Breast epithelium (tissue), 4 donors: ENCODE results near the gene PCDHA1. TPM values are rescaled to one million over a fixed set of nuclear protein-coding genes. Genes with fewer than 3 reads are reported as not detected.
"Not testable (repeated sequence)": the region's sequence is repeated elsewhere in the genome, so short reads cannot be mapped to it uniquely, and the experiment has no call there.

Experiments
- DNase-seq, 2 donors: peaks; one replicate each; pipeline ENCODE4 v3.0.0-alpha.2; 2019; ENCODE audit warnings: low spot score in 2 of 2
- H3K27ac ChIP-seq, 2 donors: fragments of 200-600 bp; sonication (generic) in 1 of 2; one replicate each; pipeline ENCODE4 v1.5.1; 2016 to 2019; ENCODE audit warnings: mild to moderate bottlenecking in 1 of 2
- H3K27me3 ChIP-seq, 2 donors: fragments of 200-600 bp; sonication (generic) in 1 of 2; one replicate each; pipeline versions ENCODE4 v1.5.1 to v1.6.0; 2017 to 2019; ENCODE audit warnings: control low read depth in 1 of 2, mild to moderate bottlenecking in 1 of 2
- H3K36me3 ChIP-seq: fragments of 200-600 bp; one replicate; pipeline ENCODE4 v1.5.1; 2019
- H3K4me1 ChIP-seq, 2 donors: fragments of 200-600 bp; sonication (generic); one replicate each; pipeline ENCODE4 v1.5.1; 2016 to 2019; ENCODE audit warnings: control low read depth in 1 of 2
- H3K4me3 ChIP-seq, 3 donors: fragments of 200-600 bp; sonication (generic); 1 replicate in 2 of 3; 2 replicates in 1 of 3; pipeline ENCODE4 v1.5.1; 2016 to 2019; ENCODE audit warnings: mild to moderate bottlenecking in 3 of 3, moderate library complexity in 2 of 3
- H3K9me3 ChIP-seq, 2 donors: fragments of 200-600 bp; sonication (generic) in 1 of 2; one replicate each; pipeline ENCODE4 v1.5.1; 2016 to 2019; ENCODE audit warnings: control low read depth in 1 of 2
- POLR2A ChIP-seq: fragments of 450-650 bp; IDR thresholded peaks from one replicate; pipeline ENCODE4 v1.6.1; 2016; ENCODE audit warnings: antibody characterized with exemption, mild to moderate bottlenecking, moderate library complexity
- POLR2AphosphoS5 ChIP-seq, 3 donors: sonication (generic); formaldehyde crosslinking; IDR thresholded peaks; one replicate each; pipeline ENCODE4 v1.6.1; 2017; ENCODE audit warnings: antibody characterized with exemption in 3 of 3
- intact Hi-C: fragments of 100-400 bp; cut with DNase I; formaldehyde crosslinking; loops from one replicate; pipeline ENCODE4 v1.15.1; 2023; ENCODE audit warnings: low total_unique reads
- total RNA-seq, 3 donors: library from RNA; depleted of rRNA; stranded (reverse); fragments of >200 nt; gene quantifications; one replicate each; pipeline ENCODE4 v1.1.0, GENCODE V29; 2016
- TF ChIP-seq, protein P1 (sequence below), 3 donors: fragments of 450-650 bp; IDR thresholded peaks; one replicate each; pipeline ENCODE4 v1.5.1; 2016 to 2017; ENCODE audit warnings: antibody characterized with exemption in 3 of 3, mild to moderate bottlenecking in 3 of 3, moderate library complexity in 3 of 3

PCDHA1 gene
- total RNA-seq, 3 donors from 2014 or later: not detected

DNA sequence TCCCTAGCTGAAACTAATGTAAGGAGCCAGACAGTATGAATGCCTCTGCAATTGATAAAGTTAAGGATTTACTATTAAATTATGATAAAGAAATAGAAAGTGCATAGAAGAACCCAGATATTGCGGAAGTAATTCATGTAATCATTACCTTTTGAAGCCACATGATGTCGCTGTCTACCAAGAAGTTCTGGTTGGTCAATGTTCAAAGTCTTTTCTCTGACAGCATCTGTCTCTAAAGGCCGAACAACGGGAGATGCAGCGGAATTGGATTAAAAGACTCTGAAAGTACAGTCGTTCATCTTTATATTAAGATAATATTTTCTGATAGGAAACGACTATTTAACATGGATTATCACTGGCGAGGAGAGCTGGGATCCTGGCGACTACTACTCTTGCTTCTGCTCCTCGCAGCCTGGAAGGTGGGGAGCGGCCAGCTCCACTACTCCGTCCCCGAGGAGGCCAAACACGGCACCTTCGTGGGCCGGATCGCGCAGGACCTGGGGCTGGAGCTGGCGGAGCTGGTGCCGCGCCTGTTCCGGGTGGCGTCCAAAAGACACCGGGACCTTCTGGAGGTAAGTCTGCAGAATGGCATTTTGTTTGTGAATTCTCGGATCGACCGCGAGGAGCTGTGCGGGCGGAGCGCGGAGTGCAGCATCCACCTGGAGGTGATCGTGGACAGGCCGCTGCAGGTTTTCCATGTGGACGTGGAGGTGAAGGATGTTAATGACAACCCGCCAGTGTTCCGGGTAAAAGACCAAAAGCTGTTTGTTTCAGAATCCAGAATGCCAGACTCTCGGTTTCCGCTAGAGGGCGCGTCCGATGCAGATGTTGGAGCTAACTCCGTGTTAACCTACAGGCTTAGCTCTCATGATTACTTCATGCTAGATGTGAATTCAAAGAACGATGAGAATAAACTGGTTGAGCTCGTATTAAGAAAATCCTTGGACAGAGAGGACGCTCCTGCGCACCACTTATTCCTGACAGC lies 55.3 kb downstream of the PCDHA1 start, which contains the start of gene PCDHA8:
PCDHA8 (plus strand) TSS at position 210 of the 985 bp plus-strand sequence; CDS start at position 345, 135 bp downstream.
- DNase-seq: no peak
- Histone ChIP-seq H3K9me3 (peaks cover 27 to 55% of the 10 kb centered on the region in 2 donors), H3K36me3 (no peaks in the 10 kb centered on the region), H3K27me3 (no peaks in the 10 kb centered on the region), H3K4me1 (no peaks in the 10 kb centered on the region), H3K4me3 (no peak within 1 kb of the TSS), H3K27ac (no peak within 1 kb of the TSS)
- TF ChIP-seq POLR2AphosphoS5 (IDR thresholded peaks at IDR 0.05): no peak
- intact Hi-C loops: no loop called here

DNA sequence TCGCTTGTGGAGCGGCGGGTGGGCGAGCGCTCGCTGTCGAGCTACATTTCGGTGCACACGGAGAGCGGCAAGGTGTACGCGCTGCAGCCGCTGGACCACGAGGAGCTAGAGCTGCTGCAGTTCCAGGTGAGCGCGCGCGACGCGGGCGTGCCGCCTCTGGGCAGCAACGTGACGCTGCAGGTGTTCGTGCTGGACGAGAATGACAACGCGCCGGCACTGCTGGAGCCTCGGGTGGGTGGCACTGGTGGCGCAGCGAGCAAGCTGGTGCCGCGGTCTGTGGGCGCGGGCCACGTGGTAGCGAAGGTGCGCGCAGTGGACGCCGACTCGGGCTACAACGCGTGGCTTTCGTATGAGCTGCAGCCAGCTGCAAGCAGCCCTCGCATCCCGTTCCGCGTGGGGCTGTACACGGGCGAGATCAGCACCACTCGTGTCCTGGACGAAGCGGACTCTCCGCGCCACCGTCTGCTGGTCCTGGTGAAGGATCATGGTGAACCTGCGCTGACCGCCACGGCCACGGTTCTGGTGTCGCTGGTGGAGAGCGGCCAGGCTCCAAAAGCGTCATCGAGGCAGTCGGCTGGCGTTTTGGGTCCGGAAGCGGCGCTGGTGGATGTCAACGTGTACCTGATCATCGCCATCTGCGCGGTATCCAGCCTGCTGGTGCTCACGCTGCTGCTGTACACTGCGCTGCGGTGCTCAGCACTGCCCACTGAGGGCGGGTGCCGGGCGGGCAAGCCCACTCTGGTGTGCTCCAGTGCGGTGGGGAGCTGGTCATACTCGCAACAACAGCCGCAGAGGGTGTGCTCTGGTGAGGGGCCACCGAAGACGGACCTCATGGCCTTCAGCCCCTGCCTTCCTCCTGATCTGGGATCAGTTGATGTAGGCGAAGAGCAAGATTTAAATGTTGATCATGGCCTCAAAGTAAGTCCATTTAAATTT lies 57.1 kb downstream of the PCDHA1 start:
- Histone ChIP-seq H3K36me3 (no peaks in the 10 kb centered on the region), H3K4me1 (no peaks in the 10 kb centered on the region), H3K9me3 (peaks cover 29 to 65% of the 10 kb centered on the region in 2 donors), H3K27me3 (no peaks in the 10 kb centered on the region), H3K27ac (no peak overlapping the region), H3K4me3 (no peak overlapping the region)
- intact Hi-C loops: no loop called here
- no peak for DNase-seq
- TF ChIP-seq POLR2AphosphoS5 (IDR thresholded peaks at IDR 0.05): no peak
- TF ChIP-seq, protein P1, sequence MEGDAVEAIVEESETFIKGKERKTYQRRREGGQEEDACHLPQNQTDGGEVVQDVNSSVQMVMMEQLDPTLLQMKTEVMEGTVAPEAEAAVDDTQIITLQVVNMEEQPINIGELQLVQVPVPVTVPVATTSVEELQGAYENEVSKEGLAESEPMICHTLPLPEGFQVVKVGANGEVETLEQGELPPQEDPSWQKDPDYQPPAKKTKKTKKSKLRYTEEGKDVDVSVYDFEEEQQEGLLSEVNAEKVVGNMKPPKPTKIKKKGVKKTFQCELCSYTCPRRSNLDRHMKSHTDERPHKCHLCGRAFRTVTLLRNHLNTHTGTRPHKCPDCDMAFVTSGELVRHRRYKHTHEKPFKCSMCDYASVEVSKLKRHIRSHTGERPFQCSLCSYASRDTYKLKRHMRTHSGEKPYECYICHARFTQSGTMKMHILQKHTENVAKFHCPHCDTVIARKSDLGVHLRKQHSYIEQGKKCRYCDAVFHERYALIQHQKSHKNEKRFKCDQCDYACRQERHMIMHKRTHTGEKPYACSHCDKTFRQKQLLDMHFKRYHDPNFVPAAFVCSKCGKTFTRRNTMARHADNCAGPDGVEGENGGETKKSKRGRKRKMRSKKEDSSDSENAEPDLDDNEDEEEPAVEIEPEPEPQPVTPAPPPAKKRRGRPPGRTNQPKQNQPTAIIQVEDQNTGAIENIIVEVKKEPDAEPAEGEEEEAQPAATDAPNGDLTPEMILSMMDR (IDR thresholded peaks at IDR 0.05): no peak
- TF ChIP-seq POLR2A: no peak

DNA sequence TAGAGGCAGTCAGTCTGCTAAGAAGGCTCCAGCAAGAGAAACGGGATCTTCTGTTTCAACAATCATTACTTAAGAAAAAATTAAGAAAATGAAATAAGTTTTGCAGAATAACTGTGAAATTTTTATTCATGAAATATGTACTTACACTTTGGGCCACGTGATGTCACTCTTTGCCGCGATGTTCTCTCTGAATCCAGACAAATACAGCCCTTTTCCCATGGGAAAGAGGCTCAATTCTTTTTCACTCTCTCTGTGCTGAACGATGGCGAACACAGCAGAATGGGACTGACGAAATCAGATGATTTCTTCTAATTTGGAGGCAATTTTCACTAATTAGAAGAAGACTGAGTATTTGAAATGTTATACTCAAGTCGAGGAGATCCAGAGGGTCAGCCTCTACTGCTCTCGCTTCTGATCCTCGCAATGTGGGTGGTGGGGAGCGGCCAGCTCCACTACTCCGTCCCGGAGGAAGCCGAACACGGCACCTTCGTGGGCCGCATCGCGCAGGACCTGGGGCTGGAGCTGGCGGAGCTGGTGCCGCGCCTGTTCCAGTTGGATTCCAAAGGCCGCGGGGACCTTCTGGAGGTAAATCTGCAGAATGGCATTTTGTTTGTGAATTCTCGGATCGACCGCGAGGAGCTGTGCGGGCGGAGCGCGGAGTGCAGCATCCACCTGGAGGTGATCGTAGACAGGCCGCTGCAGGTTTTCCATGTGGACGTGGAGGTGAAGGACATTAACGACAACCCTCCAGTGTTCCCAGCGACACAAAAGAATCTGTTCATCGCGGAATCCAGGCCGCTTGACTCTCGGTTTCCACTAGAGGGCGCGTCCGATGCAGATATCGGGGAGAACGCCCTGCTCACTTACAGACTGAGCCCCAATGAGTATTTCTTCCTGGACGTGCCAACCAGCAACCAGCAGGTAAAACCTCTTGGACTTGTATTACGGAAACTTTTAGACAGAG lies 62.5 kb downstream of the PCDHA1 start, which contains the start of gene PCDHA9:
PCDHA9 (plus strand) TSS at position 244 of the 964 bp plus-strand sequence; CDS start at position 358, 114 bp downstream.
- H3K36me3 ChIP-seq, DNase-seq, intact Hi-C loops, H3K4me1 ChIP-seq, H3K27ac ChIP-seq, H3K27me3 ChIP-seq: not testable (repeated sequence)
- H3K4me3 ChIP-seq: peak within 1 kb of the TSS in 2 of 3 donors; percentile 15 to 25
- H3K9me3 ChIP-seq: peaks cover 31 to 56% of the 10 kb centered on the region in 2 donors

DNA sequence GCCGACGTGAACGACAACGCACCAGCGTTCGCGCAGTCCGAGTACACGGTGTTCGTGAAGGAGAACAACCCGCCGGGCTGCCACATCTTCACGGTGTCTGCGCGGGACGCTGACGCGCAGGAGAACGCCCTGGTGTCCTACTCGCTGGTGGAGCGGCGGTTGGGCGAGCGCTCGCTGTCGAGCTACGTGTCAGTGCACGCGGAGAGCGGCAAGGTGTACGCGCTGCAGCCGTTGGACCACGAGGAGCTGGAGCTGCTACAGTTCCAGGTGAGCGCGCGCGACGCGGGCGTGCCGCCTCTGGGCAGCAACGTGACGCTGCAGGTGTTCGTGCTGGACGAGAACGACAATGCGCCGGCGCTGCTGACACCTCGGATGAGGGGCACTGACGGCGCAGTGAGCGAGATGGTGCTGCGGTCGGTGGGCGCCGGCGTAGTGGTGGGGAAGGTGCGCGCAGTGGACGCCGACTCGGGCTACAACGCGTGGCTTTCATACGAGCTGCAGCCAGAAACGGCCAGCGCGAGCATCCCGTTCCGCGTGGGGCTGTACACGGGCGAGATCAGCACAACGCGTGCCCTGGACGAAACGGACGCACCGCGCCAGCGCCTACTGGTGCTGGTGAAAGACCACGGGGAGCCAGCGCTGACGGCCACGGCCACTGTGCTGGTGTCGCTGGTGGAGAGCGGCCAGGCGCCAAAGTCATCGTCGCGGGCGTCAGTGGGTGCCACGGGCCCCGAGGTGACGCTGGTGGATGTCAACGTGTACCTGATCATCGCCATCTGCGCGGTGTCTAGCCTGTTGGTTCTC lies 64.1 kb downstream of the PCDHA1 start:
- H3K9me3 ChIP-seq: peaks cover 30 to 48% of the 10 kb centered on the region in 2 donors
- intact Hi-C loops, H3K4me1 ChIP-seq, DNase-seq, H3K4me3 ChIP-seq, H3K36me3 ChIP-seq, H3K27ac ChIP-seq, H3K27me3 ChIP-seq: not testable (repeated sequence)

DNA sequence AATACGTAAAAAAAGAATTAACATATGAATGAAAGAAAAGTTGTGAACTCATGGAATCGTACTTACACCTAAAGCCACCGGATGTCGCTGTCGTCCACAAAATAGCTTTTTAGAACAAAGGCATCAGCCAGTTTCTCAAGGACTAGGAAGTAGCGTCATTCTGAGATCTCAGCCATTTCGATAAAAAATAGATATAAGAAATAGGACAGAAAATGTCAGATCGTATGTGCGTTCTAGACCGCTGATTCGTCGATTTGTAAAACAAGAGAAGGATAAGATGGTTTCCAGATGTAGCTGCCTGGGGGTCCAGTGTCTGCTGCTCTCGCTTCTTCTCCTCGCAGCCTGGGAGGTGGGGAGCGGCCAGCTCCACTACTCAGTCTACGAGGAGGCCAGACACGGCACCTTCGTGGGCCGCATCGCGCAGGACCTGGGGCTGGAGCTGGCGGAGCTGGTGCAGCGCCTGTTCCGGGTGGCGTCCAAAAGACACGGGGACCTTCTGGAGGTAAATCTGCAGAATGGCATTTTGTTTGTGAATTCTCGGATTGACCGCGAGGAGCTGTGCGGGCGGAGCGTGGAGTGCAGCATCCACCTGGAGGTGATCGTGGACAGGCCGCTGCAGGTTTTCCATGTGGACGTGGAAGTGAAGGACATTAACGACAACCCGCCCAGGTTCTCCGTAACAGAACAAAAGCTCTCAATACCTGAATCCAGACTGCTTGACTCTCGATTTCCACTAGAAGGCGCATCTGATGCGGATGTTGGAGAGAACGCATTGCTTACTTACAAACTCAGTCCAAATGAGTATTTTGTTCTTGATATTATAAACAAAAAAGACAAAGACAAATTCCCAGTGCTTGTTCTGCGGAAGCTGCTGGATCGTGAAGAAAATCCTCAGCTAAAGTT lies 70.1 kb downstream of the PCDHA1 start, which contains the start of gene PCDHA10:
PCDHA10 (plus strand) TSS at position 126 of the 903 bp plus-strand sequence; CDS start at position 278, 152 bp downstream.
- Histone ChIP-seq H3K27me3 (peaks cover 0 to 3% of the 10 kb centered on the region in 2 donors), H3K27ac (peak within 1 kb of the TSS in 1 of 2 donors; percentile 63), H3K4me3 (peak within 1 kb of the TSS in 2 of 3 donors; percentile 49 to 61), H3K36me3 (no peaks in the 10 kb centered on the region), H3K9me3 (peaks cover 29 to 50% of the 10 kb centered on the region in 2 donors), H3K4me1 (no peaks in the 10 kb centered on the region)
- no peak for DNase-seq
- intact Hi-C loops: no loop called here
- TF ChIP-seq, protein P1 (IDR thresholded peaks at IDR 0.05): peak in 1 of 3 donors; percentile 38
- TF ChIP-seq POLR2AphosphoS5 (IDR thresholded peaks at IDR 0.05) (no peak), POLR2A (no peak)
